Panc1 (cell line): Measurements from ENCODE around the gene ETAA1. TPM values are rescaled to one million over a fixed set of nuclear protein-coding genes. Genes with fewer than 3 reads are reported as not detected.

Experiments used
- ATAC-seq: fragments of 200-7000 bp; cut with Tn5 transposase; 2 replicates; pipeline ENCODE4 v1.9.1; 2020; ENCODE audit warnings: mild to moderate bottlenecking, moderate library complexity
- BruUV-seq: library from RNA; stranded (reverse); fragments of 400-500 nt; replicated peaks from 2 replicates; lab custom pipeline; 2021; lab: Mats Ljungman, UMichigan
- CTCF ChIA-PET: fragments of 300-600 bp; sonication (Branson Sonifier 250); formaldehyde crosslinking; loops from one replicate; lab custom pipeline; 2022; ENCODE audit warnings: antibody characterized with exemption; lab: Charles Lee
- POLR2A ChIA-PET: fragments of 300-600 bp; sonication (Branson Sonifier 250); formaldehyde crosslinking; loops from one replicate; lab custom pipeline; 2022; ENCODE audit warnings: antibody characterized with exemption; lab: Charles Lee
- DNase-seq: peaks from one replicate; pipeline ENCODE4 v3.0.0-alpha.2; 2010; ENCODE audit warnings: low read depth, low spot score
- H3K27ac ChIP-seq: 2 replicates; pipeline ENCODE4 v1.5.1; 2011; ENCODE audit warnings: mild to moderate bottlenecking, low read length, inconsistent platforms
- H3K27me3 ChIP-seq: fragments of 200-500 bp; sonication (Bioruptor generic); 2 replicates; pipeline ENCODE4 v1.6.0; 2014; ENCODE audit warnings: low read length, inconsistent platforms; ENCODE audit not compliant: control insufficient read depth, insufficient read depth
- H3K36me3 ChIP-seq: fragments of 200-500 bp; sonication (Bioruptor generic); 2 replicates; pipeline ENCODE4 v1.5.1; 2014; ENCODE audit warnings: inconsistent platforms, mild to moderate bottlenecking, low read length, moderate library complexity; ENCODE audit not compliant: control insufficient read depth, insufficient read depth
- H3K4me1 ChIP-seq: 2 replicates; pipeline ENCODE4 v1.5.1; 2011; ENCODE audit warnings: inconsistent platforms, mild to moderate bottlenecking, low read length, moderate library complexity; ENCODE audit not compliant: control insufficient read depth, insufficient read depth
- H3K4me3 ChIP-seq, 2 experiments: 2 replicates each; pipeline ENCODE4 v1.5.1; 2011 to 2012; ENCODE audit warnings: low read depth in 2 of 2, low read length in 2 of 2, mild to moderate bottlenecking in 2 of 2, inconsistent platforms in 1 of 2, moderate library complexity in 1 of 2
- H3K9me3 ChIP-seq: fragments of 200-500 bp; sonication (Bioruptor generic); 2 replicates; pipeline ENCODE4 v1.5.1; 2014; ENCODE audit warnings: low read depth, mild to moderate bottlenecking, inconsistent platforms, low read length, moderate library complexity; ENCODE audit not compliant: control insufficient read depth, insufficient read depth
- CTCF ChIP-seq: fragments of 450-650 bp; IDR thresholded peaks from 2 replicates; pipeline ENCODE4 v1.5.1; 2017; ENCODE audit warnings: mild to moderate bottlenecking
- POLR2AphosphoS5 ChIP-seq: IDR thresholded peaks from 2 replicates; pipeline ENCODE4 v1.6.1; 2012; ENCODE audit warnings: mild to moderate bottlenecking, low read depth, low read length, moderate library complexity
- SIN3A ChIP-seq: IDR thresholded peaks from 2 replicates; pipeline ENCODE4 v1.6.1; 2012; ENCODE audit warnings: low read depth, mild to moderate bottlenecking, low read length, moderate library complexity, borderline replicate concordance; ENCODE audit not compliant: insufficient read depth
- TCF7L2 ChIP-seq: IDR thresholded peaks from 2 replicates; pipeline ENCODE4 v1.6.1; 2011; ENCODE audit warnings: mild to moderate bottlenecking, low read depth, low read length, inconsistent platforms
- in situ Hi-C: cut with HindIII; loops from 2 replicates; pipeline ENCODE4 v1.10.0; 2016; ENCODE audit warnings: low sequenced_read_pairs, low pct_unique_long_range_greater_than_20kb
- intact Hi-C: fragments of 100-400 bp; cut with micrococcal nuclease; formaldehyde crosslinking; loops from one replicate; pipeline ENCODE4 v1.10.0; 2022; ENCODE audit not compliant: unreplicated experiment
- total RNA-seq: library from RNA; stranded (reverse); gene quantifications from one replicate; pipeline ENCODE4 v1.2.1, GENCODE V29; 2021; ENCODE audit not compliant: unreplicated experiment
- TF ChIP-seq, protein P1 (sequence below), 2 experiments: IDR thresholded peaks; 2 replicates each; pipeline ENCODE4 v1.6.1; 2011 to 2012; ENCODE audit warnings: low read depth in 2 of 2, control low read depth in 1 of 2, low read length in 1 of 2, mild to moderate bottlenecking in 1 of 2, moderate library complexity in 1 of 2; ENCODE audit not compliant: insufficient read depth in 1 of 2

ETAA1 gene
- total RNA-seq, 1 experiment from 2014 or later: 11.8 TPM

GRCh38 chr2:67384123-67384822 lies 12.9 kb upstream of the ETAA1 start:
- ChIA-PET POLR2A (no interaction called here), CTCF (no interaction called here)
- no TSS peak for BruUV-seq
- Histone ChIP-seq H3K36me3 (no peaks in the 10 kb centered on the region), H3K27ac (no peak overlapping the region), H3K4me3 (no peak overlapping the region), H3K4me1 (no peaks in the 10 kb centered on the region), H3K9me3 (no peaks in the 10 kb centered on the region), H3K27me3 (no peaks in the 10 kb centered on the region)
- TF ChIP-seq CTCF: no peak
- TF ChIP-seq TCF7L2: no peak
- no peak for TF ChIP-seq SIN3A
- no peak for TF ChIP-seq POLR2AphosphoS5
- TF ChIP-seq, protein P1, sequence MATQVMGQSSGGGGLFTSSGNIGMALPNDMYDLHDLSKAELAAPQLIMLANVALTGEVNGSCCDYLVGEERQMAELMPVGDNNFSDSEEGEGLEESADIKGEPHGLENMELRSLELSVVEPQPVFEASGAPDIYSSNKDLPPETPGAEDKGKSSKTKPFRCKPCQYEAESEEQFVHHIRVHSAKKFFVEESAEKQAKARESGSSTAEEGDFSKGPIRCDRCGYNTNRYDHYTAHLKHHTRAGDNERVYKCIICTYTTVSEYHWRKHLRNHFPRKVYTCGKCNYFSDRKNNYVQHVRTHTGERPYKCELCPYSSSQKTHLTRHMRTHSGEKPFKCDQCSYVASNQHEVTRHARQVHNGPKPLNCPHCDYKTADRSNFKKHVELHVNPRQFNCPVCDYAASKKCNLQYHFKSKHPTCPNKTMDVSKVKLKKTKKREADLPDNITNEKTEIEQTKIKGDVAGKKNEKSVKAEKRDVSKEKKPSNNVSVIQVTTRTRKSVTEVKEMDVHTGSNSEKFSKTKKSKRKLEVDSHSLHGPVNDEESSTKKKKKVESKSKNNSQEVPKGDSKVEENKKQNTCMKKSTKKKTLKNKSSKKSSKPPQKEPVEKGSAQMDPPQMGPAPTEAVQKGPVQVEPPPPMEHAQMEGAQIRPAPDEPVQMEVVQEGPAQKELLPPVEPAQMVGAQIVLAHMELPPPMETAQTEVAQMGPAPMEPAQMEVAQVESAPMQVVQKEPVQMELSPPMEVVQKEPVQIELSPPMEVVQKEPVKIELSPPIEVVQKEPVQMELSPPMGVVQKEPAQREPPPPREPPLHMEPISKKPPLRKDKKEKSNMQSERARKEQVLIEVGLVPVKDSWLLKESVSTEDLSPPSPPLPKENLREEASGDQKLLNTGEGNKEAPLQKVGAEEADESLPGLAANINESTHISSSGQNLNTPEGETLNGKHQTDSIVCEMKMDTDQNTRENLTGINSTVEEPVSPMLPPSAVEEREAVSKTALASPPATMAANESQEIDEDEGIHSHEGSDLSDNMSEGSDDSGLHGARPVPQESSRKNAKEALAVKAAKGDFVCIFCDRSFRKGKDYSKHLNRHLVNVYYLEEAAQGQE (IDR thresholded peaks at IDR 0.05; ENCODE audit: insufficient read depth in 1 of 2, low read depth in 2 of 2, low read length in 1 of 2): no peak
- in situ Hi-C loops (no loop called here), intact Hi-C loops (no loop called here)
- DNase-seq (no peak), ATAC-seq (no peak)

GRCh38 chr2:67388680-67389079 lies 8.5 kb upstream of the ETAA1 start:
- no peaks in the 10 kb centered on the region for H3K9me3 ChIP-seq
- POLR2A ChIA-PET: no interaction called here
- no peak overlapping the region for H3K27ac ChIP-seq
- no TSS peak for BruUV-seq
- in situ Hi-C loops (no loop called here), intact Hi-C loops (no loop called here)
- no peak for ATAC-seq
- H3K4me1 ChIP-seq: no peaks in the 10 kb centered on the region; the same call in none of the 2 replicates
- no peak for DNase-seq
- CTCF ChIA-PET: no interaction called here
- H3K4me3 ChIP-seq: no peak overlapping the region
- H3K27me3 ChIP-seq: no peaks in the 10 kb centered on the region
- TF ChIP-seq SIN3A (no peak), CTCF (no peak), TCF7L2 (no peak), POLR2AphosphoS5 (no peak)
- TF ChIP-seq, protein P1 (IDR thresholded peaks at IDR 0.05; ENCODE audit: insufficient read depth in 1 of 2, low read depth in 2 of 2, low read length in 1 of 2): no peak
- H3K36me3 ChIP-seq: no peaks in the 10 kb centered on the region
